CD14-positive monocyte (primary cell): Measurements from ENCODE around the gene ENTPD7. TPM values are rescaled to one million over a fixed set of nuclear protein-coding genes. Genes with fewer than 3 reads are reported as not detected.

Source experiments
- DNase-seq, 3 donors: peaks; one replicate each; pipeline ENCODE4 v3.0.0-alpha.2; 2011 to 2022
- H2AFZ ChIP-seq: 2 replicates; pipeline ENCODE4 v1.6.0; 2012; ENCODE audit warnings: mild to moderate bottlenecking, low read depth, low read length, inconsistent platforms; ENCODE audit not compliant: insufficient read depth, poor library complexity, severe bottlenecking
- H3K27ac ChIP-seq, 2 donors: 1 replicate in 1 of 2; 2 replicates in 1 of 2; pipeline ENCODE4 v1.5.1; 2012 to 2013; ENCODE audit warnings: low read length in 2 of 2, control low read depth in 1 of 2, inconsistent platforms in 1 of 2, low read depth in 1 of 2, mild to moderate bottlenecking in 1 of 2
- H3K27me3 ChIP-seq, 2 donors: one replicate each; pipeline versions ENCODE4 v1.6.0 to v1.6.1; 2011 to 2013; ENCODE audit warnings: low read length in 2 of 2; ENCODE audit not compliant: control insufficient read depth in 2 of 2, insufficient read depth in 2 of 2
- H3K36me3 ChIP-seq, 2 donors: replicated peaks in 1 of 2; 1 replicate in 1 of 2; 2 replicates in 1 of 2; pipeline versions ENCODE4 v1.5.1 to v1.6.1; 2012 to 2013; ENCODE audit warnings: low read length in 2 of 2, control low read depth in 1 of 2, inconsistent platforms in 1 of 2, mild to moderate bottlenecking in 1 of 2; ENCODE audit not compliant: insufficient read depth in 2 of 2, control insufficient read depth in 1 of 2
- H3K4me1 ChIP-seq, 2 donors: 1 replicate in 1 of 2; 2 replicates in 1 of 2; pipeline versions ENCODE4 v1.5.1 to v1.6.1; 2012 to 2013; ENCODE audit warnings: low read length in 2 of 2, control low read depth in 1 of 2, inconsistent platforms in 1 of 2, mild to moderate bottlenecking in 1 of 2, moderate library complexity in 1 of 2; ENCODE audit not compliant: insufficient read depth in 2 of 2, control insufficient read depth in 1 of 2
- H3K4me2 ChIP-seq: replicated peaks from 2 replicates; pipeline ENCODE3; 2012; ENCODE audit warnings: low read length, moderate library complexity, mild to moderate bottlenecking; ENCODE audit not compliant: poor library complexity, severe bottlenecking; ENCODE audit errors: extremely low read depth
- H3K4me3 ChIP-seq, 3 experiments: fragments of 200-600 bp in 1 of 3; sonication (generic) in 1 of 3; replicated peaks in 1 of 3; 1 replicate in 2 of 3; 2 replicates in 1 of 3; pipeline ENCODE4 v1.5.1; 2011 to 2013; ENCODE audit warnings: low read length in 3 of 3, mild to moderate bottlenecking in 3 of 3, control low read depth in 2 of 3, low read depth in 2 of 3, inconsistent platforms in 1 of 3, moderate library complexity in 1 of 3
- H3K79me2 ChIP-seq: 2 replicates; pipeline ENCODE4 v1.6.0; 2012; ENCODE audit warnings: mild to moderate bottlenecking, control low read depth, inconsistent platforms, low read length, moderate library complexity; ENCODE audit not compliant: insufficient read depth
- H3K9ac ChIP-seq: 2 replicates; pipeline ENCODE4 v1.6.0; 2017; ENCODE audit warnings: low read length, mild to moderate bottlenecking; ENCODE audit not compliant: insufficient read depth, poor library complexity, severe bottlenecking
- H3K9me3 ChIP-seq, 2 donors: replicated peaks in 1 of 2; 1 replicate in 1 of 2; 2 replicates in 1 of 2; pipeline versions ENCODE4 v1.5.1 to v1.6.1; 2012 to 2013; ENCODE audit warnings: low read length in 2 of 2, control low read depth in 1 of 2; ENCODE audit not compliant: control insufficient read depth in 1 of 2, insufficient read depth in 1 of 2
- H4K20me1 ChIP-seq: 2 replicates; pipeline ENCODE4 v1.6.0; 2012; ENCODE audit warnings: mild to moderate bottlenecking, low read length, control low read depth, moderate library complexity; ENCODE audit not compliant: insufficient read depth
- H3K27ac Mint-ChIP-seq, 7 donors: one replicate each; pipeline ENCODE4 v1.8.0; 2020; ENCODE audit warnings: mild to moderate bottlenecking in 7 of 7, mixed read lengths in 7 of 7, moderate library complexity in 6 of 7, inconsistent platforms in 2 of 7
- H3K27me3 Mint-ChIP-seq, 3 donors: one replicate each; pipeline ENCODE4 v1.8.0; 2021 to 2022; ENCODE audit warnings: low read depth in 3 of 3, mild to moderate bottlenecking in 3 of 3, mixed read lengths in 3 of 3, moderate library complexity in 3 of 3, inconsistent platforms in 1 of 3
- H3K36me3 Mint-ChIP-seq, 2 donors: one replicate each; pipeline ENCODE4 v1.8.0; 2020; ENCODE audit warnings: mixed read lengths in 2 of 2, inconsistent platforms in 1 of 2, mild to moderate bottlenecking in 1 of 2
- H3K4me1 Mint-ChIP-seq: one replicate; pipeline ENCODE4 v1.8.0; 2020; ENCODE audit warnings: mild to moderate bottlenecking, mixed read lengths
- H3K4me3 Mint-ChIP-seq, 2 donors: one replicate each; pipeline ENCODE4 v1.8.0; 2020; ENCODE audit warnings: mild to moderate bottlenecking in 2 of 2, mixed read lengths in 2 of 2, moderate library complexity in 1 of 2
- H3K9me3 Mint-ChIP-seq, 7 donors: one replicate each; pipeline ENCODE4 v1.8.0; 2020 to 2022; ENCODE audit warnings: mixed read lengths in 7 of 7, mild to moderate bottlenecking in 6 of 7, moderate library complexity in 6 of 7, inconsistent platforms in 2 of 7
- CTCF ChIP-seq: fragments of 200-600 bp; IDR thresholded peaks from one replicate; pipeline ENCODE4 v1.8.0; 2022; ENCODE audit warnings: antibody characterized with exemption, mild to moderate bottlenecking
- WGBS: methylation state at CpG from one replicate; pipeline ENCODE4 v1.1.5; 2013; ENCODE audit warnings: missing lambda C conversion rate; ENCODE audit not compliant: insufficient coverage; 5-methylcytosine and 5-hydroxymethylcytosine counted together
- intact Hi-C, 2 donors: fragments of 100-400 bp; cut with micrococcal nuclease; formaldehyde crosslinking; loops; one replicate each; pipeline versions ENCODE4 v1.15.0 to v1.15.1; 2023
- polyA plus RNA-seq, 3 donors: library from polyadenylated mRNA; depleted of rRNA in 1 of 3; unstranded in 2 of 3; stranded (reverse) in 1 of 3; fragments of 300-500 nt in 2 of 3; fragments of >200 nt in 1 of 3; fragmentation: Illumina TruSeq in 2 of 3; gene quantifications; 1 replicate in 2 of 3; 2 replicates in 1 of 3; pipeline ENCODE4 v1.2.3, GENCODE V29; 2012 to 2021

The ENTPD7 gene
- polyA plus RNA-seq, 3 donors: 1.2 to 2.9 (median 2.2) TPM

GRCh38 chr10:99656199-99657064, 2.9 kb upstream of the ENTPD7 start:
- WGBS: no CpG with 5 or more reads among the region's 1 CpG
- peaks cover 16% of the 10 kb centered on the region for H3K79me2 ChIP-seq
- no peaks in the 10 kb centered on the region for H3K27me3 ChIP-seq
- intact Hi-C loops: loop anchor here in 1 of 2 donors (5.0 kb wide), 1 partner anchor 34 kb away; the partner anchor contains the start of gene SLC25A28
- peak overlapping the region; percentile 80 to 90 (median 87) for H3K27ac Mint-ChIP-seq
- H3K9me3 Mint-ChIP-seq: no peaks in the 10 kb centered on the region
- peak overlapping the region; percentile 2 for H3K4me2 ChIP-seq
- H3K36me3 Mint-ChIP-seq: peaks cover 4 to 7% of the 10 kb centered on the region in 2 donors
- DNase-seq: peak in 2 of 3 donors; percentile 21 to 22
- peak overlapping the region; percentile 54 for H2AFZ ChIP-seq
- no peaks in the 10 kb centered on the region for H3K36me3 ChIP-seq
- peak overlapping the region; percentile 43 to 48 for H3K4me3 Mint-ChIP-seq
- peaks cover 49 to 60% of the 10 kb centered on the region in 2 donors for H3K4me1 ChIP-seq
- H3K4me3 ChIP-seq: peak overlapping the region in 1 of 3 experiments; percentile 10
- no peak overlapping the region for H3K9ac ChIP-seq
- peak overlapping the region in 1 of 2 donors; percentile 68 for H3K27ac ChIP-seq
- TF ChIP-seq CTCF: no peak
- H3K9me3 ChIP-seq: no peaks in the 10 kb centered on the region
- no peaks in the 10 kb centered on the region for H4K20me1 ChIP-seq
- peaks cover 0 to 5% (median 0%) of the 10 kb centered on the region in 3 donors for H3K27me3 Mint-ChIP-seq
- H3K4me1 Mint-ChIP-seq: peaks cover 61% of the 10 kb centered on the region

- intact Hi-C loops: loop anchor here (2.0 to 5.0 kb wide), 2 partner anchors 36 to 38 kb away; partner anchors contain the start of gene SLC25A28 (in 2 of the 2)
- H3K4me1 ChIP-seq: peaks cover 49 to 60% of the 10 kb centered on the region in 2 donors
- H3K9me3 ChIP-seq: no peaks in the 10 kb centered on the region
- Mint-ChIP-seq H3K27ac (peak overlapping the region; percentile 82 to 95 (median 90)), H3K4me3 (peak overlapping the region; percentile 86 to 95), H3K9me3 (no peaks in the 10 kb centered on the region), H3K36me3 (peaks cover 10% of the 10 kb centered on the region in 2 donors), H3K4me1 (peaks cover 66% of the 10 kb centered on the region), H3K27me3 (peaks cover 0 to 5% (median 0%) of the 10 kb centered on the region in 3 donors)
- TF ChIP-seq CTCF: no peak
- H3K4me3 ChIP-seq: peak overlapping the region; percentile 80 to 96 (median 90)
- DNase-seq: peak; percentile 16 to 54 (median 37)
- peaks cover 0 to 13% of the 10 kb centered on the region in 2 donors for H3K36me3 ChIP-seq
- H4K20me1 ChIP-seq: no peaks in the 10 kb centered on the region
- H3K27ac ChIP-seq: peak overlapping the region in 1 of 2 donors; percentile 78
- H3K9ac ChIP-seq: peak overlapping the region; percentile 81
- no peaks in the 10 kb centered on the region for H3K27me3 ChIP-seq
- peak overlapping the region; percentile 95 for H2AFZ ChIP-seq
- 39% methylated on average over 16 of the region's 24 CpGs for WGBS
- peaks cover 16% of the 10 kb centered on the region for H3K79me2 ChIP-seq
- H3K4me2 ChIP-seq: peak overlapping the region; percentile 81
Measured at GRCh38 chr10:99658622-99659030, 683 bp upstream of the ENTPD7 start.
